CD14-positive monocyte (primary cell): Measurements from ENCODE around the gene CELF5. TPM values are rescaled to one million over a fixed set of nuclear protein-coding genes. Genes with fewer than 3 reads are reported as not detected.

ENCODE experiments used
- DNase-seq, 3 donors: peaks; one replicate each; pipeline ENCODE4 v3.0.0-alpha.2; 2011 to 2022
- H2AFZ ChIP-seq: 2 replicates; pipeline ENCODE4 v1.6.0; 2012; ENCODE audit warnings: mild to moderate bottlenecking, low read depth, low read length, inconsistent platforms; ENCODE audit not compliant: insufficient read depth, poor library complexity, severe bottlenecking
- H3K27ac ChIP-seq, 2 donors: 1 replicate in 1 of 2; 2 replicates in 1 of 2; pipeline ENCODE4 v1.5.1; 2012 to 2013; ENCODE audit warnings: low read length in 2 of 2, control low read depth in 1 of 2, inconsistent platforms in 1 of 2, low read depth in 1 of 2, mild to moderate bottlenecking in 1 of 2
- H3K27me3 ChIP-seq, 2 donors: one replicate each; pipeline versions ENCODE4 v1.6.0 to v1.6.1; 2011 to 2013; ENCODE audit warnings: low read length in 2 of 2; ENCODE audit not compliant: control insufficient read depth in 2 of 2, insufficient read depth in 2 of 2
- H3K36me3 ChIP-seq, 2 donors: replicated peaks in 1 of 2; 1 replicate in 1 of 2; 2 replicates in 1 of 2; pipeline versions ENCODE4 v1.5.1 to v1.6.1; 2012 to 2013; ENCODE audit warnings: low read length in 2 of 2, control low read depth in 1 of 2, inconsistent platforms in 1 of 2, mild to moderate bottlenecking in 1 of 2; ENCODE audit not compliant: insufficient read depth in 2 of 2, control insufficient read depth in 1 of 2
- H3K4me1 ChIP-seq, 2 donors: 1 replicate in 1 of 2; 2 replicates in 1 of 2; pipeline versions ENCODE4 v1.5.1 to v1.6.1; 2012 to 2013; ENCODE audit warnings: low read length in 2 of 2, control low read depth in 1 of 2, inconsistent platforms in 1 of 2, mild to moderate bottlenecking in 1 of 2, moderate library complexity in 1 of 2; ENCODE audit not compliant: insufficient read depth in 2 of 2, control insufficient read depth in 1 of 2
- H3K4me2 ChIP-seq: replicated peaks from 2 replicates; pipeline ENCODE3; 2012; ENCODE audit warnings: low read length, moderate library complexity, mild to moderate bottlenecking; ENCODE audit not compliant: poor library complexity, severe bottlenecking; ENCODE audit errors: extremely low read depth
- H3K4me3 ChIP-seq, 3 experiments: fragments of 200-600 bp in 1 of 3; sonication (generic) in 1 of 3; replicated peaks in 1 of 3; 1 replicate in 2 of 3; 2 replicates in 1 of 3; pipeline ENCODE4 v1.5.1; 2011 to 2013; ENCODE audit warnings: low read length in 3 of 3, mild to moderate bottlenecking in 3 of 3, control low read depth in 2 of 3, low read depth in 2 of 3, inconsistent platforms in 1 of 3, moderate library complexity in 1 of 3
- H3K79me2 ChIP-seq: 2 replicates; pipeline ENCODE4 v1.6.0; 2012; ENCODE audit warnings: mild to moderate bottlenecking, control low read depth, inconsistent platforms, low read length, moderate library complexity; ENCODE audit not compliant: insufficient read depth
- H3K9ac ChIP-seq: 2 replicates; pipeline ENCODE4 v1.6.0; 2017; ENCODE audit warnings: low read length, mild to moderate bottlenecking; ENCODE audit not compliant: insufficient read depth, poor library complexity, severe bottlenecking
- H3K9me3 ChIP-seq, 2 donors: replicated peaks in 1 of 2; 1 replicate in 1 of 2; 2 replicates in 1 of 2; pipeline versions ENCODE4 v1.5.1 to v1.6.1; 2012 to 2013; ENCODE audit warnings: low read length in 2 of 2, control low read depth in 1 of 2; ENCODE audit not compliant: control insufficient read depth in 1 of 2, insufficient read depth in 1 of 2
- H4K20me1 ChIP-seq: 2 replicates; pipeline ENCODE4 v1.6.0; 2012; ENCODE audit warnings: mild to moderate bottlenecking, low read length, control low read depth, moderate library complexity; ENCODE audit not compliant: insufficient read depth
- H3K27ac Mint-ChIP-seq, 7 donors: one replicate each; pipeline ENCODE4 v1.8.0; 2020; ENCODE audit warnings: mild to moderate bottlenecking in 7 of 7, mixed read lengths in 7 of 7, moderate library complexity in 6 of 7, inconsistent platforms in 2 of 7
- H3K27me3 Mint-ChIP-seq, 3 donors: one replicate each; pipeline ENCODE4 v1.8.0; 2021 to 2022; ENCODE audit warnings: low read depth in 3 of 3, mild to moderate bottlenecking in 3 of 3, mixed read lengths in 3 of 3, moderate library complexity in 3 of 3, inconsistent platforms in 1 of 3
- H3K36me3 Mint-ChIP-seq, 2 donors: one replicate each; pipeline ENCODE4 v1.8.0; 2020; ENCODE audit warnings: mixed read lengths in 2 of 2, inconsistent platforms in 1 of 2, mild to moderate bottlenecking in 1 of 2
- H3K4me1 Mint-ChIP-seq: one replicate; pipeline ENCODE4 v1.8.0; 2020; ENCODE audit warnings: mild to moderate bottlenecking, mixed read lengths
- H3K4me3 Mint-ChIP-seq, 2 donors: one replicate each; pipeline ENCODE4 v1.8.0; 2020; ENCODE audit warnings: mild to moderate bottlenecking in 2 of 2, mixed read lengths in 2 of 2, moderate library complexity in 1 of 2
- H3K9me3 Mint-ChIP-seq, 7 donors: one replicate each; pipeline ENCODE4 v1.8.0; 2020 to 2022; ENCODE audit warnings: mixed read lengths in 7 of 7, mild to moderate bottlenecking in 6 of 7, moderate library complexity in 6 of 7, inconsistent platforms in 2 of 7
- WGBS: methylation state at CpG from one replicate; pipeline ENCODE4 v1.1.5; 2013; ENCODE audit warnings: missing lambda C conversion rate; ENCODE audit not compliant: insufficient coverage; 5-methylcytosine and 5-hydroxymethylcytosine counted together
- intact Hi-C, 2 donors: fragments of 100-400 bp; cut with micrococcal nuclease; formaldehyde crosslinking; loops; one replicate each; pipeline versions ENCODE4 v1.15.0 to v1.15.1; 2023
- polyA plus RNA-seq, 3 donors: library from polyadenylated mRNA; depleted of rRNA in 1 of 3; unstranded in 2 of 3; stranded (reverse) in 1 of 3; fragments of 300-500 nt in 2 of 3; fragments of >200 nt in 1 of 3; fragmentation: Illumina TruSeq in 2 of 3; gene quantifications; 1 replicate in 2 of 3; 2 replicates in 1 of 3; pipeline ENCODE4 v1.2.3, GENCODE V29; 2012 to 2021
- TF ChIP-seq, protein P1 (sequence below): fragments of 200-600 bp; IDR thresholded peaks from one replicate; pipeline ENCODE4 v1.8.0; 2022; ENCODE audit warnings: antibody characterized with exemption, mild to moderate bottlenecking

Gene CELF5
- polyA plus RNA-seq, 3 donors = not detected

- Mint-ChIP-seq H3K4me3 (peak overlapping the region; percentile 68 to 78), H3K27me3 (peaks cover 3 to 9% (median 4%) of the 10 kb centered on the region in 3 donors), H3K9me3 (peaks cover 0 to 1% (median 0%) of the 10 kb centered on the region in 7 donors), H3K27ac (peak overlapping the region in 5 of 7 donors; percentile 22 to 76 (median 60)), H3K4me1 (peaks cover 13% of the 10 kb centered on the region), H3K36me3 (no peaks in the 10 kb centered on the region)
- no peaks in the 10 kb centered on the region for H3K79me2 ChIP-seq
- no peaks in the 10 kb centered on the region for H3K9me3 ChIP-seq
- 12% methylated on average over 19 of the region's 26 CpGs for WGBS
- TF ChIP-seq, protein P1, sequence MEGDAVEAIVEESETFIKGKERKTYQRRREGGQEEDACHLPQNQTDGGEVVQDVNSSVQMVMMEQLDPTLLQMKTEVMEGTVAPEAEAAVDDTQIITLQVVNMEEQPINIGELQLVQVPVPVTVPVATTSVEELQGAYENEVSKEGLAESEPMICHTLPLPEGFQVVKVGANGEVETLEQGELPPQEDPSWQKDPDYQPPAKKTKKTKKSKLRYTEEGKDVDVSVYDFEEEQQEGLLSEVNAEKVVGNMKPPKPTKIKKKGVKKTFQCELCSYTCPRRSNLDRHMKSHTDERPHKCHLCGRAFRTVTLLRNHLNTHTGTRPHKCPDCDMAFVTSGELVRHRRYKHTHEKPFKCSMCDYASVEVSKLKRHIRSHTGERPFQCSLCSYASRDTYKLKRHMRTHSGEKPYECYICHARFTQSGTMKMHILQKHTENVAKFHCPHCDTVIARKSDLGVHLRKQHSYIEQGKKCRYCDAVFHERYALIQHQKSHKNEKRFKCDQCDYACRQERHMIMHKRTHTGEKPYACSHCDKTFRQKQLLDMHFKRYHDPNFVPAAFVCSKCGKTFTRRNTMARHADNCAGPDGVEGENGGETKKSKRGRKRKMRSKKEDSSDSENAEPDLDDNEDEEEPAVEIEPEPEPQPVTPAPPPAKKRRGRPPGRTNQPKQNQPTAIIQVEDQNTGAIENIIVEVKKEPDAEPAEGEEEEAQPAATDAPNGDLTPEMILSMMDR = peak; percentile 50
- peak overlapping the region; percentile 72 for H2AFZ ChIP-seq
- peak overlapping the region; percentile 34 to 76 (median 47) for H3K4me3 ChIP-seq
- intact Hi-C loops = no loop called here
- H3K4me2 ChIP-seq = peak overlapping the region; percentile 73
- H3K27me3 ChIP-seq = no peaks in the 10 kb centered on the region
- peak; percentile 73 to 81 (median 80) for DNase-seq
- no peak overlapping the region for H3K9ac ChIP-seq
- H3K36me3 ChIP-seq = no peaks in the 10 kb centered on the region
- no peaks in the 10 kb centered on the region for H4K20me1 ChIP-seq
- peaks cover 14 to 15% of the 10 kb centered on the region in 2 donors for H3K4me1 ChIP-seq
- H3K27ac ChIP-seq = peak overlapping the region; percentile 50 to 55
Observed at GRCh38 chr19:3343619-3344502, 119.4 kb downstream of the CELF5 start.

- H3K4me1 Mint-ChIP-seq = peaks cover 12% of the 10 kb centered on the region
- TF ChIP-seq, protein P1 = no peak
- Histone ChIP-seq H3K4me2 (no peak overlapping the region), H3K4me1 (peaks cover 13% of the 10 kb centered on the region in 2 donors), H3K27ac (no peak overlapping the region), H2AFZ (no peak overlapping the region), H4K20me1 (no peaks in the 10 kb centered on the region), H3K9me3 (no peaks in the 10 kb centered on the region), H3K79me2 (no peaks in the 10 kb centered on the region), H3K27me3 (no peaks in the 10 kb centered on the region), H3K36me3 (no peaks in the 10 kb centered on the region), H3K9ac (no peak overlapping the region), H3K4me3 (no peak overlapping the region)
- H3K27ac Mint-ChIP-seq = no peak overlapping the region
- WGBS = 96% methylated on average over 20 of the region's 25 CpGs
- peaks cover 3 to 6% (median 4%) of the 10 kb centered on the region in 3 donors for H3K27me3 Mint-ChIP-seq
- no peaks in the 10 kb centered on the region for H3K36me3 Mint-ChIP-seq
- intact Hi-C loops = no loop called here
- H3K9me3 Mint-ChIP-seq = peaks cover 0 to 1% (median 0%) of the 10 kb centered on the region in 7 donors
- no peak overlapping the region for H3K4me3 Mint-ChIP-seq
- no peak for DNase-seq
Observed at GRCh38 chr19:3344608-3345598, 120.4 kb downstream of the CELF5 start.
